ENCODE measurements around the gene ACER2. TPM values are rescaled to one million over a fixed set of nuclear protein-coding genes. Genes with fewer than 3 reads are reported as not detected.

The ACER2 gene
- total and polyA plus RNA-seq, 2 experiments from 2014 or later: 0.24 to 1.9 TPM

DNA sequence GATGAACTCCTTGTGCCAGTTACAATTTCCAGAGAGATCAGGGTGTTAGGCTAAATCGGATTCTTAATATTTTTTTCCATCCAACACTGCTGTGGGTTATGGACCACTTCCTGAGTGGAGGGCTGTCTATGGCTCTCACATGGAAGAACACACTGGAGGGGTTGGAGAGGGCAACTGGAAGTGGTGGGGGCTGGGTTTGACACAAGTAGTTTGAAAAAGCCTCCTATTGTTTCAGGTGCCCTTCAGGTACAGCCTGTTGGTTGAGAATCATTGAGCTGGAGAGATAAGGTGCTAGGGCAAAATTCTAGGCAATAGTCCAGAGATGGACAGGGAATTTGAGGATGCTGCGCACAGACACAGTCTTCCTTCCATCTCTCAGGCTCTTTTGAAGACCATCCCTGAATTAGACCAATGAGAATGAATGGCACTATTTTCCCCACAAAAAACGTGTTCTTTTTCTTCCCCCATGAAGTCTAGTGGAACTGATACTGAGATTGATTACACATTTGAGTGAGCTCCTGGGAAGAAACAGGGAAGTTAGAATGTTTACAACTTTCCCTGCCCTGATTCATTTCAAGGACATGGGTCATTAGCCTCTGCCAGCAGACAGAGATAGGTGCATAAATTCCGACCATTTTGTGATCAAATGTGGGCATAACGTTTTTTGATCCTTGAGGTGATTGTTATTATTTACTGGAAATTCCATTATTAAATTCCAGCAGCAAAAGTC lies 87.7 kb downstream of the ACER2 start:
- Histone ChIP-seq H3K4me1 (ENCODE audit: low read depth) (no peaks in the 10 kb centered on the region), H3K27ac (no peak overlapping the region), H3K4me3 (no peak overlapping the region), H3K27me3 (no peaks in the 10 kb centered on the region), H3K36me3 (no peaks in the 10 kb centered on the region), H3K9me3 (ENCODE audit: low read depth) (no peaks in the 10 kb centered on the region)
- DNase-seq (ENCODE audit: low read depth in 1 of 2, low spot score in 1 of 2): no peak
- TF ChIP-seq, protein P1, sequence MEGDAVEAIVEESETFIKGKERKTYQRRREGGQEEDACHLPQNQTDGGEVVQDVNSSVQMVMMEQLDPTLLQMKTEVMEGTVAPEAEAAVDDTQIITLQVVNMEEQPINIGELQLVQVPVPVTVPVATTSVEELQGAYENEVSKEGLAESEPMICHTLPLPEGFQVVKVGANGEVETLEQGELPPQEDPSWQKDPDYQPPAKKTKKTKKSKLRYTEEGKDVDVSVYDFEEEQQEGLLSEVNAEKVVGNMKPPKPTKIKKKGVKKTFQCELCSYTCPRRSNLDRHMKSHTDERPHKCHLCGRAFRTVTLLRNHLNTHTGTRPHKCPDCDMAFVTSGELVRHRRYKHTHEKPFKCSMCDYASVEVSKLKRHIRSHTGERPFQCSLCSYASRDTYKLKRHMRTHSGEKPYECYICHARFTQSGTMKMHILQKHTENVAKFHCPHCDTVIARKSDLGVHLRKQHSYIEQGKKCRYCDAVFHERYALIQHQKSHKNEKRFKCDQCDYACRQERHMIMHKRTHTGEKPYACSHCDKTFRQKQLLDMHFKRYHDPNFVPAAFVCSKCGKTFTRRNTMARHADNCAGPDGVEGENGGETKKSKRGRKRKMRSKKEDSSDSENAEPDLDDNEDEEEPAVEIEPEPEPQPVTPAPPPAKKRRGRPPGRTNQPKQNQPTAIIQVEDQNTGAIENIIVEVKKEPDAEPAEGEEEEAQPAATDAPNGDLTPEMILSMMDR (IDR thresholded peaks at IDR 0.05; ENCODE audit: low read depth, low read length): no peak

GRCh38 chr9:19497276-19497675 lies 88.5 kb downstream of the ACER2 start:
- H3K36me3 ChIP-seq: no peaks in the 10 kb centered on the region
- H3K4me1 ChIP-seq (ENCODE audit: low read depth): no peaks in the 10 kb centered on the region
- TF ChIP-seq, protein P1 (IDR thresholded peaks at IDR 0.05; ENCODE audit: low read depth, low read length): no peak
- no peak overlapping the region for H3K27ac ChIP-seq
- no peak overlapping the region for H3K4me3 ChIP-seq
- H3K9me3 ChIP-seq (ENCODE audit: low read depth): no peaks in the 10 kb centered on the region
- no peak for DNase-seq (ENCODE audit: low read depth in 1 of 2, low spot score in 1 of 2)
- no peaks in the 10 kb centered on the region for H3K27me3 ChIP-seq

- TF ChIP-seq, protein P1 (IDR thresholded peaks at IDR 0.05; ENCODE audit: low read depth, low read length): no peak
- Histone ChIP-seq H3K27ac (no peak overlapping the region), H3K36me3 (no peaks in the 10 kb centered on the region), H3K27me3 (no peaks in the 10 kb centered on the region), H3K9me3 (ENCODE audit: low read depth) (no peaks in the 10 kb centered on the region), H3K4me1 (ENCODE audit: low read depth) (no peaks in the 10 kb centered on the region), H3K4me3 (no peak overlapping the region)
- DNase-seq (ENCODE audit: low read depth in 1 of 2, low spot score in 1 of 2): peak in 1 of 2 donors; percentile 80
These were observed 89.2 kb downstream of the ACER2 start for GRCh38 chr9:19498015-19498414.

Other genes with a start within 250 kb of the ACER2 start
- gene DENND4C, start 178.3 kb upstream of the ACER2 start, total RNA-seq: 35.6 and 51.0 TPM in 2 replicates
- gene DENND4C, start 178.3 kb upstream of the ACER2 start, polyA plus RNA-seq: 19.3 and 21.8 TPM in 2 replicates
- 752 and 960 TPM in 2 replicates for gene RPS6, start 28.8 kb upstream of the ACER2 start, total RNA-seq
- gene RPS6, start 28.8 kb upstream of the ACER2 start, polyA plus RNA-seq: 637 and 654 TPM in 2 replicates

All from cardiac muscle cell (in vitro differentiated cells and primary cell).